Loucy (cell line): ENCODE data around the gene PRPH.
A peak's percentile ranks its signal among the peaks of the same experiment; 100 is the strongest.

Source experiments
- EZH2phosphoT487 ChIP-seq: fragments of 200-600 bp; IDR thresholded peaks from 2 replicates; pipeline ENCODE4 v1.6.1; 2018; ENCODE audit warnings: antibody characterized with exemption, mild to moderate bottlenecking, moderate library complexity, borderline replicate concordance
- TF ChIP-seq, protein P1 (sequence below): fragments of 200-600 bp; sonication (generic); conservative IDR thresholded peaks from 2 replicates; pipeline ENCODE4 v1.5.1; 2014; ENCODE audit warnings: mild to moderate bottlenecking, antibody characterized with exemption, low read length

DNA sequence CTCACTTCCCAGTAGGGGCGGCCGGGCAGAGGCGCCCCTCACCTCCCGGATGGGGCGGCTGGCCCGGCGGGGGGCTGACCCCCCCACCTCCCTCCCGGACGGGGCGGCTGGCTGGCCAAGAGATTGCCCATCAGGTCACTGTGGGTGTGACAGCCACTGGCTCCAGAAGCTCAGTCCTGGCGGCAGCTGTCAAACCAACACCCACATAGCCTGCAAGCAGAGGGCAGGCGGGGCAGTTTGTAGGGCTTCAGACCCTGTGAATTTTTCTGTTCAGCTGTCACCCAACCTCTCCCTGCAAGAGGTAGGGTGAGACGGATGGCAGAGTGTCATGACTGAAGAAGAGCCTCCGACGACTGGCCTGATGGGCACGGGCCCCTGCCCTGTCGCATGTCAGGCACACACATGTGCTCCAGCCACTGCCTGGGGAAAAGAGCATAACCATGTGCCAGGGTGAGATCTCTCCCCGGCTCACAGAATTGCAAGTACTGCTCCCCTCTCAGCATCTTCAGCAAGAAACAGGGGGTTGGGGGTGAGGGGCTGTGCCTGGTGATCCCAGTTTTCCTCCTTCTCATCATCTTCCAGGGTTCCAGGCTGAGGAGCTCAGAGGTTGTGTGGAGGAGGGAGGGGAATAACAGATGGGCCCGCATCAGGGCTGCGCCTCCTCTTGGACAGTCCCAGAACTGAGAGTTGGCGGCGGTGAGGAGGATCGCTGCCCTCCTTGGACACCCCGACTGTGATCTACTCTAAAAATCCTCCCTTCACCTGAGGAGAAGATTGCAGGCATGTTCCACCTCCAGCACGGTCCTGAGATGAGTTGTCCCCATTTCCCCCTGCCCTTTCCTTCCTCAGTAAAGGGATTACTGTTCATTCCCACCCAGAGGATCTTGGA is 11.2 kb upstream of the PRPH start:
- TF ChIP-seq, protein P1, sequence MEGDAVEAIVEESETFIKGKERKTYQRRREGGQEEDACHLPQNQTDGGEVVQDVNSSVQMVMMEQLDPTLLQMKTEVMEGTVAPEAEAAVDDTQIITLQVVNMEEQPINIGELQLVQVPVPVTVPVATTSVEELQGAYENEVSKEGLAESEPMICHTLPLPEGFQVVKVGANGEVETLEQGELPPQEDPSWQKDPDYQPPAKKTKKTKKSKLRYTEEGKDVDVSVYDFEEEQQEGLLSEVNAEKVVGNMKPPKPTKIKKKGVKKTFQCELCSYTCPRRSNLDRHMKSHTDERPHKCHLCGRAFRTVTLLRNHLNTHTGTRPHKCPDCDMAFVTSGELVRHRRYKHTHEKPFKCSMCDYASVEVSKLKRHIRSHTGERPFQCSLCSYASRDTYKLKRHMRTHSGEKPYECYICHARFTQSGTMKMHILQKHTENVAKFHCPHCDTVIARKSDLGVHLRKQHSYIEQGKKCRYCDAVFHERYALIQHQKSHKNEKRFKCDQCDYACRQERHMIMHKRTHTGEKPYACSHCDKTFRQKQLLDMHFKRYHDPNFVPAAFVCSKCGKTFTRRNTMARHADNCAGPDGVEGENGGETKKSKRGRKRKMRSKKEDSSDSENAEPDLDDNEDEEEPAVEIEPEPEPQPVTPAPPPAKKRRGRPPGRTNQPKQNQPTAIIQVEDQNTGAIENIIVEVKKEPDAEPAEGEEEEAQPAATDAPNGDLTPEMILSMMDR = peak; percentile 42
- no peak for TF ChIP-seq EZH2phosphoT487
